HG03103 (cell line): ENCODE measurements around the gene ACOX1.

ENCODE experiments used
- ATAC-seq: cut with Tn5 transposase; IDR thresholded peaks from one replicate; pipeline ENCODE4 v1.9.1; 2021; ENCODE audit warnings: low read depth; ENCODE audit not compliant: unreplicated experiment

The ACOX1 gene

GRCh38 chr17:76008630-76009425, 29.9 kb upstream of the ACOX1 start:
- no peak for ATAC-seq

- ATAC-seq = no peak
Observed at GRCh38 chr17:76008208-76008607, 29.2 kb upstream of the ACOX1 start.

GRCh38 chr17:76007850-76008165, 28.8 kb upstream of the ACOX1 start:
- ATAC-seq = no peak

GRCh38 chr17:76007131-76007849, 28.3 kb upstream of the ACOX1 start:
- ATAC-seq = no peak

- ATAC-seq = no peak
Observed at GRCh38 chr17:76005263-76006149, 26.5 kb upstream of the ACOX1 start.

- ATAC-seq = no peak
Observed at GRCh38 chr17:76004750-76005262, 25.8 kb upstream of the ACOX1 start.

GRCh38 chr17:76003915-76004314, 24.9 kb upstream of the ACOX1 start:
- no peak for ATAC-seq

GRCh38 chr17:76002100-76002499, 23.1 kb upstream of the ACOX1 start:
- ATAC-seq = no peak

- no peak for ATAC-seq
Observed at GRCh38 chr17:76000755-76001521, 22.0 kb upstream of the ACOX1 start, which contains the start of gene CDK3. CDK3 (plus strand) TSS chr17:76000855; CDS start chr17:76001426, 571 bp downstream.

GRCh38 chr17:76000016-76000754, 21.2 kb upstream of the ACOX1 start:
- no peak for ATAC-seq

GRCh38 chr17:75998327-75998795, 19.4 kb upstream of the ACOX1 start:
- no peak for ATAC-seq

- ATAC-seq = no peak
Observed at GRCh38 chr17:75996665-75997590, 18.0 kb upstream of the ACOX1 start.

GRCh38 chr17:75995385-75995925, 16.5 kb upstream of the ACOX1 start:
- no peak for ATAC-seq

- ATAC-seq = no peak
Observed at GRCh38 chr17:75994802-75995370, 15.9 kb upstream of the ACOX1 start.

- ATAC-seq = no peak
Observed at GRCh38 chr17:75991396-75991795, 12.4 kb upstream of the ACOX1 start.

- no peak for ATAC-seq
Observed at GRCh38 chr17:75987041-75987440, 8.1 kb upstream of the ACOX1 start.

- no peak for ATAC-seq
Observed at GRCh38 chr17:75985986-75986385, 7.0 kb upstream of the ACOX1 start.
